WTC11 (cell line): ENCODE results near the gene TMED4. TPM values are rescaled to one million over a fixed set of nuclear protein-coding genes. Genes with fewer than 3 reads are reported as not detected.
"Not testable (repeated sequence)": the region's sequence is repeated elsewhere in the genome, so short reads cannot be mapped to it uniquely, and the experiment has no call there.

Experiments used
- ATAC-seq: fragments of 200-7000 bp; cut with Tn5 transposase; 2 replicates; pipeline ENCODE4 v1.10.0; 2021; ENCODE audit warnings: mild to moderate bottlenecking, moderate library complexity
- CTCF ChIA-PET: fragments of 300-600 bp; sonication (Branson Sonifier 250); formaldehyde crosslinking; loops from one replicate; lab custom pipeline; 2021; ENCODE audit warnings: antibody characterized with exemption; lab: Charles Lee
- POLR2A ChIA-PET: fragments of 350-600 bp; sonication (Branson Sonifier 250); formaldehyde crosslinking; loops from one replicate; lab custom pipeline; 2021; ENCODE audit warnings: antibody characterized with exemption; lab: Charles Lee
- DNase-seq: peaks from one replicate; pipeline ENCODE4 v3.0.0; 2021; ENCODE audit warnings: low spot score
- H3K27ac Mint-ChIP-seq: 2 replicates; pipeline ENCODE4 v1.8.0; 2021; ENCODE audit warnings: mixed read lengths
- H3K27me3 Mint-ChIP-seq: 2 replicates; pipeline ENCODE4 v1.8.0; 2021; ENCODE audit warnings: low read depth, mild to moderate bottlenecking, moderate library complexity, mixed read lengths
- H3K36me3 Mint-ChIP-seq: 2 replicates; pipeline ENCODE4 v1.8.0; 2021; ENCODE audit warnings: mixed read lengths
- H3K4me1 Mint-ChIP-seq: 2 replicates; pipeline ENCODE4 v1.8.0; 2022; ENCODE audit warnings: mixed read lengths
- H3K4me3 Mint-ChIP-seq: 2 replicates; pipeline ENCODE4 v1.8.0; 2021; ENCODE audit warnings: mild to moderate bottlenecking, moderate library complexity, mixed read lengths
- H3K9me3 Mint-ChIP-seq: 2 replicates; pipeline ENCODE4 v1.8.0; 2021; ENCODE audit warnings: mixed read lengths
- CREB1 ChIP-seq: sonication (generic); formaldehyde crosslinking; IDR thresholded peaks from 2 replicates; pipeline ENCODE4 v1.8.0; 2023; ENCODE audit warnings: mild to moderate bottlenecking, missing genetic modification reagents
- ESRRA ChIP-seq: sonication (generic); formaldehyde crosslinking; IDR thresholded peaks from 2 replicates; pipeline ENCODE4 v1.8.1; 2022; ENCODE audit warnings: mild to moderate bottlenecking, missing genetic modification reagents, borderline replicate concordance
- ETV6 ChIP-seq: sonication (generic); formaldehyde crosslinking; IDR thresholded peaks from 2 replicates; pipeline ENCODE4 v1.8.1; 2022; ENCODE audit warnings: mild to moderate bottlenecking, missing genetic modification reagents
- GABPB1 ChIP-seq: sonication (generic); formaldehyde crosslinking; IDR thresholded peaks from 2 replicates; pipeline ENCODE4 v1.8.1; 2023; ENCODE audit warnings: mild to moderate bottlenecking, missing genetic modification reagents
- IRF2 ChIP-seq: sonication (generic); formaldehyde crosslinking; IDR thresholded peaks from 2 replicates; pipeline ENCODE4 v1.8.0; 2022; ENCODE audit warnings: low read depth, missing genetic modification reagents, borderline replicate concordance
- MXD4 ChIP-seq: fragments of 250-450 bp; sonication (Bioruptor Pico); IDR thresholded peaks from 2 replicates; pipeline ENCODE4 v1.8.0; 2021; ENCODE audit warnings: mild to moderate bottlenecking, moderate library complexity, borderline replicate concordance
- NFATC4 ChIP-seq: fragments of 250-450 bp; sonication (Bioruptor Pico); IDR thresholded peaks from 2 replicates; pipeline ENCODE4 v1.9.0; 2021; ENCODE audit warnings: mild to moderate bottlenecking
- SOX15 ChIP-seq: fragments of 250-450 bp; sonication (Bioruptor Pico); IDR thresholded peaks from 2 replicates; pipeline ENCODE4 v1.9.0; 2021; ENCODE audit warnings: mild to moderate bottlenecking
- TEAD1 ChIP-seq: sonication (generic); formaldehyde crosslinking; IDR thresholded peaks from 2 replicates; pipeline ENCODE4 v1.8.0; 2022; ENCODE audit warnings: mild to moderate bottlenecking, missing genetic modification reagents
- ZNF121 ChIP-seq: sonication (generic); formaldehyde crosslinking; IDR thresholded peaks from 2 replicates; pipeline ENCODE4 v1.8.0; 2023; ENCODE audit warnings: missing genetic modification reagents
- ZNF219 ChIP-seq: sonication (generic); formaldehyde crosslinking; IDR thresholded peaks from 2 replicates; pipeline ENCODE4 v1.8.0; 2023; ENCODE audit warnings: missing genetic modification reagents, mild to moderate bottlenecking, borderline replicate concordance
- ZNF232 ChIP-seq: sonication (generic); formaldehyde crosslinking; IDR thresholded peaks from 2 replicates; pipeline ENCODE4 v1.8.0; 2022; ENCODE audit warnings: mild to moderate bottlenecking, missing genetic modification reagents
- ZNF317 ChIP-seq: sonication (generic); formaldehyde crosslinking; IDR thresholded peaks from 2 replicates; pipeline ENCODE4 v1.8.1; 2023; ENCODE audit warnings: low read depth, mild to moderate bottlenecking, moderate library complexity, missing genetic modification reagents, borderline replicate concordance
- ZNF416 ChIP-seq: fragments of 250-450 bp; sonication (Bioruptor Pico); IDR thresholded peaks from 2 replicates; pipeline ENCODE4 v1.9.0; 2021; ENCODE audit warnings: mild to moderate bottlenecking, inconsistent platforms
- total RNA-seq: library from RNA; stranded (reverse); gene quantifications from 3 replicates; pipeline ENCODE4 v1.2.3, GENCODE V29; 2021
- TF ChIP-seq, protein P1 (sequence below): fragments of 250-450 bp; sonication (Bioruptor Pico); IDR thresholded peaks from 2 replicates; pipeline ENCODE4 v1.8.0; 2021; ENCODE audit warnings: mild to moderate bottlenecking
- TF ChIP-seq, protein P2 (sequence below): sonication (generic); formaldehyde crosslinking; conservative IDR thresholded peaks from 2 replicates; pipeline ENCODE4 v1.8.1; 2022; ENCODE audit warnings: mild to moderate bottlenecking, missing genetic modification reagents
- TF ChIP-seq, protein P3 (sequence below): sonication (generic); formaldehyde crosslinking; IDR thresholded peaks from 2 replicates; pipeline ENCODE4 v1.8.1; 2022; ENCODE audit warnings: mild to moderate bottlenecking, missing genetic modification reagents, moderate library complexity, borderline replicate concordance
- TF ChIP-seq, protein P4 (sequence below): fragments of 250-450 bp; sonication (Bioruptor Pico); IDR thresholded peaks from 2 replicates; pipeline ENCODE4 v1.9.0; 2021; ENCODE audit warnings: mild to moderate bottlenecking, borderline replicate concordance
- TF ChIP-seq, protein P5 (sequence below): sonication (generic); formaldehyde crosslinking; conservative IDR thresholded peaks from 2 replicates; pipeline ENCODE4 v1.8.1; 2023; ENCODE audit warnings: mild to moderate bottlenecking, low read depth, missing genetic modification reagents, moderate library complexity
- TF ChIP-seq, protein P6 (sequence below): fragments of 250-450 bp; sonication (Bioruptor Pico); IDR thresholded peaks from 2 replicates; pipeline ENCODE4 v2.1.2; 2022; ENCODE audit warnings: mild to moderate bottlenecking, moderate library complexity

Gene TMED4
- total RNA-seq, 1 experiment from 2014 or later: 58.6 TPM

DNA sequence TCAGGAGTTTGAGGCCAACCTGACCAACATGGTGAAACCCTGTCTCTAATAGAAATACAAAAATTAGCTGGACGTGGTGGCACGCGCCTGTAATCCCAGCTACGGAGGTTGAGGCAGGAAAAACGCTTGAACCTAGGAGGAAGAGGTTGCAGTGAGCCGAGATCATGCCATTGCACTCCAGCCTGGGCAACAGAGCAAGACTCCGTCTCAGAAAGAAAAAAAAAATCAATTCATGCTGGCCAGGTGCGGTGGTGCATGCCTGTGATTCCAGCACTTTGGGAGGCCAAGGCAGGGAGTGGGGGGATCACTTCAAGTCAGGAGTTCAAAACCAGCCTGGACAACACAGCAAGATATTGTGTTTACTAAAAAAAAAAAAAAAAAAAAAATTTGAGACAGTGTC, 15.2 kb upstream of the TMED4 start:
- DNase-seq, POLR2A ChIA-PET, H3K4me1 Mint-ChIP-seq, CTCF ChIA-PET, H3K27ac Mint-ChIP-seq, H3K4me3 Mint-ChIP-seq, ATAC-seq, H3K9me3 Mint-ChIP-seq, H3K36me3 Mint-ChIP-seq: not testable (repeated sequence)
- peaks cover 16% of the 10 kb centered on the region for H3K27me3 Mint-ChIP-seq
- peak; percentile 51; the same call in 1 of the 2 replicates for TF ChIP-seq ZNF121

DNA sequence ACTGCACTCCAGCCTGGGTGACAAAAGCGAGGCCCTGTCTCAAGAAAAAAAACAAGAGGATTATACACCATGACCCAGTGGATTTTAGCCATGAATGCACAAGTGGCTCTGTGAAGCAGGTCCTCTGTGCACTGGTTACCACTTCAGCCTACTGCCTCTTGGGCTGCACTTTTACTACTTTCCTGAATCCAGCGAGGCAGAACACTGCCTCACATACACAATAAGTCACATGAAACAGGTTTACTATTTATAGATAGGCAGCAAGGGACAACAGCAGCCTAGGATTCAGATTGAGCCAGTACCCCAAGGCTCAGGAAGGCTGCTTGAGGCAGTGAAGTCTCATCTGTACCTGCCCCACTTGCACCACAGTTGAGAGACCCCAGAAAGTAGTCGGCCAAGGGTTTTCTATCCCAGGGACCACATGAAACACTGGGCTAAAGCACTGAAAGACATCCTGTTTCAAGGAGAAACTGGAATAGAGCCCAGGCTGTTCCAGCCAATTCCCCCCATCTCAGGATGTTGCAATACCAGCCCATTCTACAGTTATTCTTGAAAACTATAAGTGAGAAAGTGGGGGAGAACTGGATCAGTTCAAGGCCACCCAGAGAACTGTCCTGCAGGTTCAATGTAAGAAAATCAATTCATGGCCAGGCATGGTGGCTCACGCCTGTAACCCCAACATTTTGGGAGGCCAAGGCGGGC, 14.1 kb upstream of the TMED4 start:
- Mint-ChIP-seq H3K4me1 (no peaks in the 10 kb centered on the region), H3K27ac (no peak overlapping the region), H3K27me3 (peaks cover 16% of the 10 kb centered on the region), H3K4me3 (no peak overlapping the region), H3K9me3 (no peaks in the 10 kb centered on the region), H3K36me3 (no peaks in the 10 kb centered on the region)
- ChIA-PET CTCF (no interaction called here), POLR2A (no interaction called here)
- no peak for DNase-seq
- no peak for TF ChIP-seq ZNF232 (CRISPR knock-in tag)
- TF ChIP-seq, protein P1, sequence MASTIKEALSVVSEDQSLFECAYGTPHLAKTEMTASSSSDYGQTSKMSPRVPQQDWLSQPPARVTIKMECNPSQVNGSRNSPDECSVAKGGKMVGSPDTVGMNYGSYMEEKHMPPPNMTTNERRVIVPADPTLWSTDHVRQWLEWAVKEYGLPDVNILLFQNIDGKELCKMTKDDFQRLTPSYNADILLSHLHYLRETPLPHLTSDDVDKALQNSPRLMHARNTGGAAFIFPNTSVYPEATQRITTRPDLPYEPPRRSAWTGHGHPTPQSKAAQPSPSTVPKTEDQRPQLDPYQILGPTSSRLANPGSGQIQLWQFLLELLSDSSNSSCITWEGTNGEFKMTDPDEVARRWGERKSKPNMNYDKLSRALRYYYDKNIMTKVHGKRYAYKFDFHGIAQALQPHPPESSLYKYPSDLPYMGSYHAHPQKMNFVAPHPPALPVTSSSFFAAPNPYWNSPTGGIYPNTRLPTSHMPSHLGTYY (CRISPR knock-in tag): no peak
- ATAC-seq: no peak

DNA sequence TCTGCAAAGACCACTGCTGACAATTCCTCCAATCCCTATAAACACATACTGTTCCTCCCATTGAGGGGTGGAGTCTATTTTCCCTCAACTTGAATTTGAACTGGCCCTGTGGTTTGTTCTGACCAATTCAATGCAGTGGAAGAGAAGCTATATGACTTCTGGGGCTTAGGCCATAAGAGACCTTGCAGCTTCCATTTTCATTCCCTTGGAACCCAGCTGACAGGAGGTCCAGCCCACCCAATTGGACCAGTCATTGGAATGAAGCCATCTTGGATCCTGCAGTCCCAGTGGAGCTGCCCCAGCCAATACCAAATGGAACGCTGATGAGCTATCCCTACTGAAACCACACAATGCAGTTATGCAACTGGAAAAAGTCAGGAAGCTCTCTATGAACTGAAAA, 8.9 kb upstream of the TMED4 start:
- Mint-ChIP-seq H3K27me3 (peaks cover 7% of the 10 kb centered on the region), H3K4me1 (no peaks in the 10 kb centered on the region), H3K4me3 (no peak overlapping the region), H3K9me3 (no peaks in the 10 kb centered on the region), H3K27ac (no peak overlapping the region), H3K36me3 (no peaks in the 10 kb centered on the region)
- ATAC-seq: no peak
- ChIA-PET POLR2A (interaction anchor here (0.6 kb wide), 3 partner anchors 16 to 85 kb away, joined by 3 to 6 read pairs (median 4); partner anchors contain the start of gene OGDH), CTCF (no interaction called here)
- no peak for DNase-seq
- TF ChIP-seq GABPB1 (CRISPR knock-in tag) (no peak), TEAD1 (CRISPR knock-in tag) (no peak), NFATC4 (CRISPR knock-in tag) (no peak), MXD4 (CRISPR knock-in tag) (no peak), SOX15 (CRISPR knock-in tag) (no peak), CREB1 (no peak), IRF2 (no peak), ZNF416 (no peak), ZNF317 (no peak), ETV6 (CRISPR knock-in tag) (no peak), ESRRA (CRISPR knock-in tag) (no peak), ZNF219 (CRISPR knock-in tag) (no peak)
- TF ChIP-seq, protein P2, sequence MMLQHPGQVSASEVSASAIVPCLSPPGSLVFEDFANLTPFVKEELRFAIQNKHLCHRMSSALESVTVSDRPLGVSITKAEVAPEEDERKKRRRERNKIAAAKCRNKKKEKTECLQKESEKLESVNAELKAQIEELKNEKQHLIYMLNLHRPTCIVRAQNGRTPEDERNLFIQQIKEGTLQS (CRISPR knock-in tag): no peak
- TF ChIP-seq, protein P3, sequence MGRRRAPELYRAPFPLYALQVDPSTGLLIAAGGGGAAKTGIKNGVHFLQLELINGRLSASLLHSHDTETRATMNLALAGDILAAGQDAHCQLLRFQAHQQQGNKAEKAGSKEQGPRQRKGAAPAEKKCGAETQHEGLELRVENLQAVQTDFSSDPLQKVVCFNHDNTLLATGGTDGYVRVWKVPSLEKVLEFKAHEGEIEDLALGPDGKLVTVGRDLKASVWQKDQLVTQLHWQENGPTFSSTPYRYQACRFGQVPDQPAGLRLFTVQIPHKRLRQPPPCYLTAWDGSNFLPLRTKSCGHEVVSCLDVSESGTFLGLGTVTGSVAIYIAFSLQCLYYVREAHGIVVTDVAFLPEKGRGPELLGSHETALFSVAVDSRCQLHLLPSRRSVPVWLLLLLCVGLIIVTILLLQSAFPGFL (CRISPR knock-in tag): no peak
- TF ChIP-seq, protein P4, sequence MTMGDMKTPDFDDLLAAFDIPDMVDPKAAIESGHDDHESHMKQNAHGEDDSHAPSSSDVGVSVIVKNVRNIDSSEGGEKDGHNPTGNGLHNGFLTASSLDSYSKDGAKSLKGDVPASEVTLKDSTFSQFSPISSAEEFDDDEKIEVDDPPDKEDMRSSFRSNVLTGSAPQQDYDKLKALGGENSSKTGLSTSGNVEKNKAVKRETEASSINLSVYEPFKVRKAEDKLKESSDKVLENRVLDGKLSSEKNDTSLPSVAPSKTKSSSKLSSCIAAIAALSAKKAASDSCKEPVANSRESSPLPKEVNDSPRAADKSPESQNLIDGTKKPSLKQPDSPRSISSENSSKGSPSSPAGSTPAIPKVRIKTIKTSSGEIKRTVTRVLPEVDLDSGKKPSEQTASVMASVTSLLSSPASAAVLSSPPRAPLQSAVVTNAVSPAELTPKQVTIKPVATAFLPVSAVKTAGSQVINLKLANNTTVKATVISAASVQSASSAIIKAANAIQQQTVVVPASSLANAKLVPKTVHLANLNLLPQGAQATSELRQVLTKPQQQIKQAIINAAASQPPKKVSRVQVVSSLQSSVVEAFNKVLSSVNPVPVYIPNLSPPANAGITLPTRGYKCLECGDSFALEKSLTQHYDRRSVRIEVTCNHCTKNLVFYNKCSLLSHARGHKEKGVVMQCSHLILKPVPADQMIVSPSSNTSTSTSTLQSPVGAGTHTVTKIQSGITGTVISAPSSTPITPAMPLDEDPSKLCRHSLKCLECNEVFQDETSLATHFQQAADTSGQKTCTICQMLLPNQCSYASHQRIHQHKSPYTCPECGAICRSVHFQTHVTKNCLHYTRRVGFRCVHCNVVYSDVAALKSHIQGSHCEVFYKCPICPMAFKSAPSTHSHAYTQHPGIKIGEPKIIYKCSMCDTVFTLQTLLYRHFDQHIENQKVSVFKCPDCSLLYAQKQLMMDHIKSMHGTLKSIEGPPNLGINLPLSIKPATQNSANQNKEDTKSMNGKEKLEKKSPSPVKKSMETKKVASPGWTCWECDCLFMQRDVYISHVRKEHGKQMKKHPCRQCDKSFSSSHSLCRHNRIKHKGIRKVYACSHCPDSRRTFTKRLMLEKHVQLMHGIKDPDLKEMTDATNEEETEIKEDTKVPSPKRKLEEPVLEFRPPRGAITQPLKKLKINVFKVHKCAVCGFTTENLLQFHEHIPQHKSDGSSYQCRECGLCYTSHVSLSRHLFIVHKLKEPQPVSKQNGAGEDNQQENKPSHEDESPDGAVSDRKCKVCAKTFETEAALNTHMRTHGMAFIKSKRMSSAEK (CRISPR knock-in tag): no peak
- TF ChIP-seq, protein P5, sequence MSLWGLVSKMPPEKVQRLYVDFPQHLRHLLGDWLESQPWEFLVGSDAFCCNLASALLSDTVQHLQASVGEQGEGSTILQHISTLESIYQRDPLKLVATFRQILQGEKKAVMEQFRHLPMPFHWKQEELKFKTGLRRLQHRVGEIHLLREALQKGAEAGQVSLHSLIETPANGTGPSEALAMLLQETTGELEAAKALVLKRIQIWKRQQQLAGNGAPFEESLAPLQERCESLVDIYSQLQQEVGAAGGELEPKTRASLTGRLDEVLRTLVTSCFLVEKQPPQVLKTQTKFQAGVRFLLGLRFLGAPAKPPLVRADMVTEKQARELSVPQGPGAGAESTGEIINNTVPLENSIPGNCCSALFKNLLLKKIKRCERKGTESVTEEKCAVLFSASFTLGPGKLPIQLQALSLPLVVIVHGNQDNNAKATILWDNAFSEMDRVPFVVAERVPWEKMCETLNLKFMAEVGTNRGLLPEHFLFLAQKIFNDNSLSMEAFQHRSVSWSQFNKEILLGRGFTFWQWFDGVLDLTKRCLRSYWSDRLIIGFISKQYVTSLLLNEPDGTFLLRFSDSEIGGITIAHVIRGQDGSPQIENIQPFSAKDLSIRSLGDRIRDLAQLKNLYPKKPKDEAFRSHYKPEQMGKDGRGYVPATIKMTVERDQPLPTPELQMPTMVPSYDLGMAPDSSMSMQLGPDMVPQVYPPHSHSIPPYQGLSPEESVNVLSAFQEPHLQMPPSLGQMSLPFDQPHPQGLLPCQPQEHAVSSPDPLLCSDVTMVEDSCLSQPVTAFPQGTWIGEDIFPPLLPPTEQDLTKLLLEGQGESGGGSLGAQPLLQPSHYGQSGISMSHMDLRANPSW (CRISPR knock-in tag): no peak
- TF ChIP-seq, protein P6, sequence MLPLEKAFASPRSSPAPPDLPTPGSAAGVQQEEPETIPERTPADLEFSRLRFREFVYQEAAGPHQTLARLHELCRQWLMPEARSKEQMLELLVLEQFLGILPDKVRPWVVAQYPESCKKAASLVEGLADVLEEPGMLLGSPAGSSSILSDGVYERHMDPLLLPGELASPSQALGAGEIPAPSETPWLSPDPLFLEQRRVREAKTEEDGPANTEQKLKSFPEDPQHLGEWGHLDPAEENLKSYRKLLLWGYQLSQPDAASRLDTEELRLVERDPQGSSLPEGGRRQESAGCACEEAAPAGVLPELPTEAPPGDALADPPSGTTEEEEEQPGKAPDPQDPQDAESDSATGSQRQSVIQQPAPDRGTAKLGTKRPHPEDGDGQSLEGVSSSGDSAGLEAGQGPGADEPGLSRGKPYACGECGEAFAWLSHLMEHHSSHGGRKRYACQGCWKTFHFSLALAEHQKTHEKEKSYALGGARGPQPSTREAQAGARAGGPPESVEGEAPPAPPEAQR: no peak
